HL-60 (cell line): ENCODE measurements around the gene APBA2.

Source experiments
- DNase-seq, 2 experiments: peaks; one replicate each; pipeline ENCODE4 v3.0.0-alpha.2; 2010 to 2020; ENCODE audit warnings: low read depth in 1 of 2, low spot score in 1 of 2
- H3K27ac ChIP-seq: fragments of 250-450 bp; sonication (Bioruptor Pico); replicated peaks from 2 replicates; pipeline ENCODE4 v1.5.1; 2020; ENCODE audit warnings: mild to moderate bottlenecking, moderate library complexity
- H3K27me3 ChIP-seq: fragments of 250-450 bp; sonication (Bioruptor Pico); 2 replicates; pipeline ENCODE4 v1.5.1; 2021; ENCODE audit warnings: mild to moderate bottlenecking, moderate library complexity; ENCODE audit not compliant: insufficient read depth, poor library complexity, severe bottlenecking
- H3K4me3 ChIP-seq: replicated peaks from 2 replicates; pipeline ENCODE4 v1.5.1; 2011; ENCODE audit warnings: mild to moderate bottlenecking, control low read depth, low read length; ENCODE audit not compliant: insufficient read depth
- CTCF ChIP-seq: IDR thresholded peaks from one replicate; pipeline ENCODE4 v1.5.1; 2011; ENCODE audit warnings: low read length, control low read depth, inconsistent platforms; ENCODE audit not compliant: insufficient read depth
- GABPA ChIP-seq: IDR thresholded peaks from 2 replicates; pipeline ENCODE4 v1.6.1; 2012; ENCODE audit warnings: low read depth
- POLR2AphosphoS5 ChIP-seq: IDR thresholded peaks from 2 replicates; pipeline ENCODE4 v1.6.1; 2012; ENCODE audit warnings: low read depth
- REST ChIP-seq: IDR thresholded peaks from 2 replicates; pipeline ENCODE4 v1.6.1; 2012; ENCODE audit warnings: low read depth; ENCODE audit not compliant: insufficient replicate concordance
- SPI1 ChIP-seq: IDR thresholded peaks from 2 replicates; pipeline ENCODE4 v1.6.1; 2012; ENCODE audit warnings: low read depth, mild to moderate bottlenecking, borderline replicate concordance

The APBA2 gene

GRCh38 chr15:29083161-29083560 is 197.4 kb downstream of the APBA2 start:
- Histone ChIP-seq H3K4me3 (no peak overlapping the region), H3K27ac (no peak overlapping the region), H3K27me3 (no peaks in the 10 kb centered on the region)
- no peak for DNase-seq
- TF ChIP-seq GABPA, result no peak

GRCh38 chr15:29083858-29084257 is 198.1 kb downstream of the APBA2 start:
- no peak for DNase-seq
- TF ChIP-seq GABPA, result no peak
- no peak for TF ChIP-seq SPI1
- TF ChIP-seq REST, result no peak
- TF ChIP-seq CTCF, result no peak
- TF ChIP-seq POLR2AphosphoS5, result no peak
- no peak overlapping the region for H3K27ac ChIP-seq

GRCh38 chr15:29086001-29086400 is 200.2 kb downstream of the APBA2 start:
- DNase-seq, result no peak
- no peaks in the 10 kb centered on the region for H3K27me3 ChIP-seq
- H3K4me3 ChIP-seq, result no peak overlapping the region
- TF ChIP-seq GABPA (no peak), CTCF (no peak), SPI1 (no peak), POLR2AphosphoS5 (no peak), REST (no peak)
- H3K27ac ChIP-seq, result no peak overlapping the region

More at GRCh38 chr15:29083858-29084257, 198.1 kb downstream of the APBA2 start:
- Histone ChIP-seq H3K4me3 (no peak overlapping the region), H3K27me3 (no peaks in the 10 kb centered on the region)

- no peak for DNase-seq
- H3K27me3 ChIP-seq, result no peaks in the 10 kb centered on the region
- TF ChIP-seq GABPA, result no peak
- no peak for TF ChIP-seq POLR2AphosphoS5
- TF ChIP-seq REST, result no peak
- no peak for TF ChIP-seq SPI1
- no peak for TF ChIP-seq CTCF
- H3K4me3 ChIP-seq, result no peak overlapping the region
- H3K27ac ChIP-seq, result no peak overlapping the region
These were observed 201.1 kb downstream of the APBA2 start for GRCh38 chr15:29086891-29087290.
